ENCODE measurements around the gene MRPL40. TPM values are rescaled to one million over a fixed set of nuclear protein-coding genes. Genes with fewer than 3 reads are reported as not detected.

Gene MRPL40
- total RNA-seq, 1 donor from 2014 or later: 19.9 TPM

DNA sequence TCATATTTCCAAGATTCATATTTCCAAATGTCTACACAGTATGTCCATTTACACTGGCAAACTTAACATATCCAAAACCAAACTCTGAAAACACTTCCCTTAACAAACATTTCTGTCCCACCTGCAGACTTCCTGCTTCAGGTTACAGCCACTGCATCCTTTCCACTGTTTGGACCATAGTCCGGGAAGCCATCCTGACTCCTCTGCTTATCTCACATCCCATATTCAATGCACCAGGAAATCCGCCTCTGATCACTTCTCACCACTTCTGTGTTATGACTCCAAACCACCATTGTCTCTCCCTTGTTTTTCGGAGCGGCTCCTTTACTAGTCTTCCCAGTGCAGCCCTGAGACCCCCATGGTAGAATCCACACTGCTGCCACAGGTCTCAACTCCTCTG is 30.9 kb upstream of the MRPL40 start:
- TF ChIP-seq, protein P1, sequence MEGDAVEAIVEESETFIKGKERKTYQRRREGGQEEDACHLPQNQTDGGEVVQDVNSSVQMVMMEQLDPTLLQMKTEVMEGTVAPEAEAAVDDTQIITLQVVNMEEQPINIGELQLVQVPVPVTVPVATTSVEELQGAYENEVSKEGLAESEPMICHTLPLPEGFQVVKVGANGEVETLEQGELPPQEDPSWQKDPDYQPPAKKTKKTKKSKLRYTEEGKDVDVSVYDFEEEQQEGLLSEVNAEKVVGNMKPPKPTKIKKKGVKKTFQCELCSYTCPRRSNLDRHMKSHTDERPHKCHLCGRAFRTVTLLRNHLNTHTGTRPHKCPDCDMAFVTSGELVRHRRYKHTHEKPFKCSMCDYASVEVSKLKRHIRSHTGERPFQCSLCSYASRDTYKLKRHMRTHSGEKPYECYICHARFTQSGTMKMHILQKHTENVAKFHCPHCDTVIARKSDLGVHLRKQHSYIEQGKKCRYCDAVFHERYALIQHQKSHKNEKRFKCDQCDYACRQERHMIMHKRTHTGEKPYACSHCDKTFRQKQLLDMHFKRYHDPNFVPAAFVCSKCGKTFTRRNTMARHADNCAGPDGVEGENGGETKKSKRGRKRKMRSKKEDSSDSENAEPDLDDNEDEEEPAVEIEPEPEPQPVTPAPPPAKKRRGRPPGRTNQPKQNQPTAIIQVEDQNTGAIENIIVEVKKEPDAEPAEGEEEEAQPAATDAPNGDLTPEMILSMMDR (IDR thresholded peaks at IDR 0.05; ENCODE audit: unreplicated experiment): no peak
- Mint-ChIP-seq H3K27ac (ENCODE audit: unreplicated experiment) (peak overlapping the region; percentile 85), H3K4me3 (ENCODE audit: unreplicated experiment) (peak overlapping the region; percentile 1), H3K36me3 (ENCODE audit: low read depth, unreplicated experiment) (peaks cover 26% of the 10 kb centered on the region), H3K9me3 (ENCODE audit: unreplicated experiment) (no peaks in the 10 kb centered on the region), H3K27me3 (ENCODE audit: unreplicated experiment) (peaks cover 2% of the 10 kb centered on the region), H3K4me1 (ENCODE audit: unreplicated experiment) (peaks cover 21% of the 10 kb centered on the region)
- no peak for DNase-seq (ENCODE audit: low spot score)

DNA sequence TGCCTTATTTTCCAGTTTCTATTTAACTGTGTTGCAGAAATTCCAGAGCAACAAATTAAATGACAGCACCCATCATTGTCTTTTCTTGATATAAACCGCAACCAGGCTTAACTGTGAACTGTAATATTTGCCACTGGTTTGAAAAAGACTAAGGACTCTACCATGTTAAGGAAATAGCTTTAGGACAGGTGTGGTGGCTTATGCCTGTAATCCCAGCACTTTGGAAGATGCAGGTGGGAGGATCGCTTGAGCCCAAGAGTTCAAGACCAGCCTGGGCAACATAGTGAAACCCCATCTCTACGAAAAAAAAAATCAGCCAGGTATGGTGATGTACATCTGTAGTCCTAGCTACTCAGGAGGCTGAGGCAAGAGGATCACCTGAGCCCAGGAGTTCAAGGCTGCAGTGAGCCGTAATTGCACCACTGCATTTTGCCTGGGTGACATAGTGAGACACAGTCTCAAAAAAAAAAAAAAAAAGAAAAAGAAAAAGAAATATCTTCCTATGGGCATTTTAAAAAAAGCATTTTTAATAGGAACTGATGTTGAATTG is 29.6 kb upstream of the MRPL40 start:
- Mint-ChIP-seq H3K9me3 (ENCODE audit: unreplicated experiment) (no peaks in the 10 kb centered on the region), H3K27me3 (ENCODE audit: unreplicated experiment) (peaks cover 2% of the 10 kb centered on the region), H3K36me3 (ENCODE audit: low read depth, unreplicated experiment) (peaks cover 33% of the 10 kb centered on the region), H3K27ac (ENCODE audit: unreplicated experiment) (no peak overlapping the region), H3K4me1 (ENCODE audit: unreplicated experiment) (peaks cover 21% of the 10 kb centered on the region), H3K4me3 (ENCODE audit: unreplicated experiment) (no peak overlapping the region)
- TF ChIP-seq, protein P1 (IDR thresholded peaks at IDR 0.05; ENCODE audit: unreplicated experiment): no peak
- DNase-seq (ENCODE audit: low spot score): no peak

DNA sequence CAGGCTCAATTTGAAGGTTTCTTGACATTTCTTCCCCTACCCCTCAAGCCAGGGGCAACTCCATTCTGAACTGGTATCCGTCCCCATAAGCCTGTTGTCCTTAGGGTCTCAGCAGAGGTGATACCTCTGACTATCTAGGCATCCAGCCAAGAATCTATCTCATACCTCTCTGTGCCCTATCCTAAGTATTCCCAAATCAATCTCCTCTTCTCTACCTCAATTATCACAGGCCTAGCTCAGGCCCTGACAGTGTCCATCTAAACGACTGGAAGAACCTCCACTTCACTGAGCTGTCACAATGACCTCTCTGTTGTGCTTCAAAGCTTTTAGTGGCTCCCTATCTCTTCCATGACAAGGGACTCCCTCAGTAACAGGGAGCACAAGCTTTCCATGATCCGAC is 27.7 kb upstream of the MRPL40 start:
- no peak overlapping the region for H3K27ac Mint-ChIP-seq (ENCODE audit: unreplicated experiment)
- H3K4me3 Mint-ChIP-seq (ENCODE audit: unreplicated experiment): no peak overlapping the region
- TF ChIP-seq, protein P1 (IDR thresholded peaks at IDR 0.05; ENCODE audit: unreplicated experiment): no peak
- peaks cover 21% of the 10 kb centered on the region for H3K4me1 Mint-ChIP-seq (ENCODE audit: unreplicated experiment)
- H3K27me3 Mint-ChIP-seq (ENCODE audit: unreplicated experiment): peaks cover 2% of the 10 kb centered on the region
- no peak for DNase-seq (ENCODE audit: low spot score)
- no peaks in the 10 kb centered on the region for H3K9me3 Mint-ChIP-seq (ENCODE audit: unreplicated experiment)
- peaks cover 30% of the 10 kb centered on the region for H3K36me3 Mint-ChIP-seq (ENCODE audit: low read depth, unreplicated experiment)

DNA sequence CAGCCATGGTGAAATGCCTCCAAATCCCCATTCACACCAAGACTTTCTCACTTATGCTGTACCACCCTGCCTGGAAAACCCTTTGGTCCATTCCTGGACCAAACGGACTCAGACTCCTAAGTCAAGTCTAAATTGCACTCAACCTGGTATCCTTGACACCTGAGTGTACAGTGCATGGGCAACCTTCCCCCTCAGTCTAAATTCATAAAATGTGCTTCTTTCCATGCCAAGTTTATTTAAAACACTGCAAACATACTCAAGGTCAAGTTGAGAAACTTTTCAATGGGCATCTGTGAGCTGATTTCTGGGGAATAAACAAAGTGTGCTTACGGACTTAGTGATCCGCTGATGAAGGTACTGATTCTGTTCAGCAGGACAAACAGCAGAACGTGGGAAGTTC is 27.2 kb upstream of the MRPL40 start:
- Mint-ChIP-seq H3K27me3 (ENCODE audit: unreplicated experiment) (peaks cover 2% of the 10 kb centered on the region), H3K4me3 (ENCODE audit: unreplicated experiment) (no peak overlapping the region), H3K36me3 (ENCODE audit: low read depth, unreplicated experiment) (peaks cover 30% of the 10 kb centered on the region), H3K9me3 (ENCODE audit: unreplicated experiment) (no peaks in the 10 kb centered on the region), H3K4me1 (ENCODE audit: unreplicated experiment) (peaks cover 21% of the 10 kb centered on the region), H3K27ac (ENCODE audit: unreplicated experiment) (no peak overlapping the region)
- no peak for DNase-seq (ENCODE audit: low spot score)
- TF ChIP-seq, protein P1 (IDR thresholded peaks at IDR 0.05; ENCODE audit: unreplicated experiment): no peak

DNA sequence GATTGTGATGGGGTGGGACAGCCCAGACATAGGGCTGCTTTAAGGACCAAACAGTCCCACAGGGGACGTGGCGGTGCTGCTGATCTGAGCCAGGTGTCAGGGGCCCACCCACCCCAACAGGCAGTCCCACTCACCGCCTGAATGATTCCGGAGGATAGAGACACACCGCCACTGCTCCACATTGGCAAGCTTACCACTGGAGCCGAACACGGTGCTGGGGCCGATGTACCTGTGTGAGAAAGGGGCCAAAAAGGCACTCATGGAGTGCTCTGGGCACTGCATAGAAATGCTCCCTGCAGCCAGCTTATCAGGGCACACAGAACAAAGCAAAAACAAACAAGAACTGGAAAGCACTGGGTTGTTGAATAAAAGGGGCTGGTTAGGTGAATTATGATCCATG is 26.7 kb upstream of the MRPL40 start:
- no peak overlapping the region for H3K4me3 Mint-ChIP-seq (ENCODE audit: unreplicated experiment)
- H3K27me3 Mint-ChIP-seq (ENCODE audit: unreplicated experiment): peaks cover 2% of the 10 kb centered on the region
- DNase-seq (ENCODE audit: low spot score): no peak

More for the DNA sequence above, 26.7 kb upstream of the MRPL40 start:
- peaks cover 19% of the 10 kb centered on the region for H3K4me1 Mint-ChIP-seq (ENCODE audit: unreplicated experiment)
- no peak overlapping the region for H3K27ac Mint-ChIP-seq (ENCODE audit: unreplicated experiment)
- TF ChIP-seq, protein P1 (IDR thresholded peaks at IDR 0.05; ENCODE audit: unreplicated experiment): no peak
- peaks cover 25% of the 10 kb centered on the region for H3K36me3 Mint-ChIP-seq (ENCODE audit: low read depth, unreplicated experiment)
- H3K9me3 Mint-ChIP-seq (ENCODE audit: unreplicated experiment): no peaks in the 10 kb centered on the region
